ENCODE results near the gene TTI1.

- no peak for TF ChIP-seq POLR2A (IDR thresholded peaks at IDR 0.05)
- TF ChIP-seq, protein P1, sequence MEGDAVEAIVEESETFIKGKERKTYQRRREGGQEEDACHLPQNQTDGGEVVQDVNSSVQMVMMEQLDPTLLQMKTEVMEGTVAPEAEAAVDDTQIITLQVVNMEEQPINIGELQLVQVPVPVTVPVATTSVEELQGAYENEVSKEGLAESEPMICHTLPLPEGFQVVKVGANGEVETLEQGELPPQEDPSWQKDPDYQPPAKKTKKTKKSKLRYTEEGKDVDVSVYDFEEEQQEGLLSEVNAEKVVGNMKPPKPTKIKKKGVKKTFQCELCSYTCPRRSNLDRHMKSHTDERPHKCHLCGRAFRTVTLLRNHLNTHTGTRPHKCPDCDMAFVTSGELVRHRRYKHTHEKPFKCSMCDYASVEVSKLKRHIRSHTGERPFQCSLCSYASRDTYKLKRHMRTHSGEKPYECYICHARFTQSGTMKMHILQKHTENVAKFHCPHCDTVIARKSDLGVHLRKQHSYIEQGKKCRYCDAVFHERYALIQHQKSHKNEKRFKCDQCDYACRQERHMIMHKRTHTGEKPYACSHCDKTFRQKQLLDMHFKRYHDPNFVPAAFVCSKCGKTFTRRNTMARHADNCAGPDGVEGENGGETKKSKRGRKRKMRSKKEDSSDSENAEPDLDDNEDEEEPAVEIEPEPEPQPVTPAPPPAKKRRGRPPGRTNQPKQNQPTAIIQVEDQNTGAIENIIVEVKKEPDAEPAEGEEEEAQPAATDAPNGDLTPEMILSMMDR (IDR thresholded peaks at IDR 0.05) = peak in 1 of 3 experiments; percentile 64
Observed at GRCh38 chr20:37992802-37993409, 40.4 kb downstream of the TTI1 start.
